ENCODE data around the gene CALCA.

- TF ChIP-seq CTCF (IDR thresholded peaks at IDR 0.05; ENCODE audit: insufficient read depth, low read depth, low read length) (no peak), EZH2 (IDR thresholded peaks at IDR 0.05; ENCODE audit: insufficient read depth, low read length) (no peak)
Observed at GRCh38 chr11:14924318-14924717, 47.8 kb downstream of the CALCA start.
